NCI-H187 treated with DMSO at 0.1 percent for 48 hours (cell line): Measurements from ENCODE around the gene CADM1.

Experiments
- DNase-seq: peaks from one replicate; lab custom pipeline; 2025; lab: John Stamatoyannopoulos, UW

Gene CADM1

GRCh38 chr11:115276191-115276590 is 228.0 kb downstream of the CADM1 start:
- no peak for DNase-seq

- DNase-seq = no peak
Measured at GRCh38 chr11:115275045-115275444, 229.2 kb downstream of the CADM1 start.

- no peak for DNase-seq
Measured at GRCh38 chr11:115272925-115273324, 231.3 kb downstream of the CADM1 start.

- DNase-seq = no peak
Measured at GRCh38 chr11:115271643-115272042, 232.6 kb downstream of the CADM1 start.

GRCh38 chr11:115269191-115269950 is 234.8 kb downstream of the CADM1 start:
- DNase-seq = no peak

GRCh38 chr11:115267871-115268270 is 236.3 kb downstream of the CADM1 start:
- no peak for DNase-seq

- peak; percentile 81 for DNase-seq
Measured at GRCh38 chr11:115267238-115267781, 236.9 kb downstream of the CADM1 start.

GRCh38 chr11:115266066-115266639 is 238.1 kb downstream of the CADM1 start:
- DNase-seq = no peak

GRCh38 chr11:115263799-115264656 is 240.2 kb downstream of the CADM1 start:
- DNase-seq = no peak

- no peak for DNase-seq
Measured at GRCh38 chr11:115258216-115258615, 246.0 kb downstream of the CADM1 start.

- DNase-seq = no peak
Measured at GRCh38 chr11:115257678-115258077, 246.5 kb downstream of the CADM1 start.

- DNase-seq = no peak
Measured at GRCh38 chr11:115257270-115257669, 246.9 kb downstream of the CADM1 start.

- peak; percentile 16 for DNase-seq
Measured at GRCh38 chr11:115256397-115257197, 247.6 kb downstream of the CADM1 start.

- DNase-seq = no peak
Measured at GRCh38 chr11:115255006-115255762, 249.0 kb downstream of the CADM1 start.

GRCh38 chr11:115251126-115251525 is 253.1 kb downstream of the CADM1 start:
- DNase-seq = no peak

GRCh38 chr11:115249061-115249578 is 255.1 kb downstream of the CADM1 start:
- DNase-seq = no peak

GRCh38 chr11:115247953-115248352 is 256.3 kb downstream of the CADM1 start:
- DNase-seq = no peak

- DNase-seq = no peak
Measured at GRCh38 chr11:115247361-115247760, 256.9 kb downstream of the CADM1 start.

- no peak for DNase-seq
Measured at GRCh38 chr11:115244758-115245157, 259.5 kb downstream of the CADM1 start.

GRCh38 chr11:115244296-115244695 is 259.9 kb downstream of the CADM1 start:
- no peak for DNase-seq

GRCh38 chr11:115242982-115243381 is 261.2 kb downstream of the CADM1 start:
- DNase-seq = no peak
